ENCODE data around the gene PXDN. TPM values are rescaled to one million over a fixed set of nuclear protein-coding genes. Genes with fewer than 3 reads are reported as not detected.
"Not testable (repeated sequence)": the region's sequence is repeated elsewhere in the genome, so short reads cannot be mapped to it uniquely, and the experiment has no call there.

Gene PXDN
- total RNA-seq, 1 donor from 2014 or later: 576 TPM

DNA sequence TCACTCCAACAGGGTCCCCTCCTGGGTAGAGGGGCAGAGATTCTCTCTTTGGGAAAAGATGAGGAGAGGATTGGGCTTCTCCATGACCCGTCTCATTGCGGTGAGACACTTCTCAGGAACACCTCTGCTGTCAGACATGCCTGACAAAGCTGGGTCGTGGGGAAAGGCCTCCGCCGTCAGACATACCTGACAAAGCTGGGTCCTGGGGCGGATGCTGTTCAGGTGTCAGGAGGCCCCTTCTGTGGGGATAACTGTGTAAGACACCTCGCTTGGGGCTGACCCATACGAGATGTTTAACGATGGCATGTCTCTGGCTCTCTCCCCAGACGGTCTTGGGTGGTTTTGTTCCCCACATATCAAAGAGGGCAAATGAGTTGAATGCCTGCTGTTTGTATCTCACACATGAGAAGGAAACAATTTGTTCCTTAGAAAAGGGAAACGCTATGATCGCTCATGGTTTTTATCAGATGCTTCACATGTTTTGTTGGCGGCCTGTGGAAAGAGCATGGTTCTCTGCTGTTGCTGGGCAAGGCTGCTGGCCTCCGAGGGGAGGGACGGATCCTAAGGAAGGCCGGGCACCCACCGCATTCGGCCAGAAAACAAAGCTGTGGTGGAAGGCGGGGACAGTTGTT is 40.8 kb upstream of the PXDN start:
- TF ChIP-seq, protein P1, sequence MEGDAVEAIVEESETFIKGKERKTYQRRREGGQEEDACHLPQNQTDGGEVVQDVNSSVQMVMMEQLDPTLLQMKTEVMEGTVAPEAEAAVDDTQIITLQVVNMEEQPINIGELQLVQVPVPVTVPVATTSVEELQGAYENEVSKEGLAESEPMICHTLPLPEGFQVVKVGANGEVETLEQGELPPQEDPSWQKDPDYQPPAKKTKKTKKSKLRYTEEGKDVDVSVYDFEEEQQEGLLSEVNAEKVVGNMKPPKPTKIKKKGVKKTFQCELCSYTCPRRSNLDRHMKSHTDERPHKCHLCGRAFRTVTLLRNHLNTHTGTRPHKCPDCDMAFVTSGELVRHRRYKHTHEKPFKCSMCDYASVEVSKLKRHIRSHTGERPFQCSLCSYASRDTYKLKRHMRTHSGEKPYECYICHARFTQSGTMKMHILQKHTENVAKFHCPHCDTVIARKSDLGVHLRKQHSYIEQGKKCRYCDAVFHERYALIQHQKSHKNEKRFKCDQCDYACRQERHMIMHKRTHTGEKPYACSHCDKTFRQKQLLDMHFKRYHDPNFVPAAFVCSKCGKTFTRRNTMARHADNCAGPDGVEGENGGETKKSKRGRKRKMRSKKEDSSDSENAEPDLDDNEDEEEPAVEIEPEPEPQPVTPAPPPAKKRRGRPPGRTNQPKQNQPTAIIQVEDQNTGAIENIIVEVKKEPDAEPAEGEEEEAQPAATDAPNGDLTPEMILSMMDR (IDR thresholded peaks at IDR 0.05): no peak
- Mint-ChIP-seq H3K9me3 (ENCODE audit: low read depth) (no peaks in the 10 kb centered on the region), H3K27me3 (ENCODE audit: low read depth) (peaks cover 19% of the 10 kb centered on the region), H3K4me3 (ENCODE audit: unreplicated experiment) (no peak overlapping the region), H3K27ac (ENCODE audit: unreplicated experiment) (no peak overlapping the region), H3K4me1 (ENCODE audit: low read depth) (no peaks in the 10 kb centered on the region), H3K36me3 (ENCODE audit: low read depth) (no peaks in the 10 kb centered on the region)
- DNase-seq (ENCODE audit: low spot score): no peak

DNA sequence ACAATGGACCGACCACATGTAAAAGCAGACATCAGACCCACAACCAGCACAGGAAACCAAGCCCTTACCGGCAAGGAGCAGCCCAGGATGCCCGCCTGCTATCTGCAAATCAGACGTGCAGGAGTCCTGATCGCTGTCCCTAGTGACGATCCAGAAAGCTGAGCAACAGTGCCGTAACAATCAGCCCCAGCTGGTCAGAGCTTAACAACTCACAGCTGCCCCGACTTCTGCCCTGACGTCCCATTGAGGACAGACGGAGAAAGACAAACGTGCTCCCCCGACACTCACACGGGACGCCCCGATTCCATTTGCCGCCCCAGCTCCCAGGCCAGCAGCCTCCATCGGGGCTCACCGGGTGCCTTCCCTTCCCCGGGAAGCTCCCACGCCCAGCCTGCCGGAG is 39.8 kb upstream of the PXDN start:
- Mint-ChIP-seq H3K27ac (ENCODE audit: unreplicated experiment) (no peak overlapping the region), H3K9me3 (ENCODE audit: low read depth) (no peaks in the 10 kb centered on the region), H3K27me3 (ENCODE audit: low read depth) (peaks cover 27% of the 10 kb centered on the region), H3K36me3 (ENCODE audit: low read depth) (no peaks in the 10 kb centered on the region), H3K4me3 (ENCODE audit: unreplicated experiment) (no peak overlapping the region), H3K4me1 (ENCODE audit: low read depth) (no peaks in the 10 kb centered on the region)
- TF ChIP-seq, protein P1 (IDR thresholded peaks at IDR 0.05): no peak
- peak; percentile 77 for DNase-seq (ENCODE audit: low spot score)

DNA sequence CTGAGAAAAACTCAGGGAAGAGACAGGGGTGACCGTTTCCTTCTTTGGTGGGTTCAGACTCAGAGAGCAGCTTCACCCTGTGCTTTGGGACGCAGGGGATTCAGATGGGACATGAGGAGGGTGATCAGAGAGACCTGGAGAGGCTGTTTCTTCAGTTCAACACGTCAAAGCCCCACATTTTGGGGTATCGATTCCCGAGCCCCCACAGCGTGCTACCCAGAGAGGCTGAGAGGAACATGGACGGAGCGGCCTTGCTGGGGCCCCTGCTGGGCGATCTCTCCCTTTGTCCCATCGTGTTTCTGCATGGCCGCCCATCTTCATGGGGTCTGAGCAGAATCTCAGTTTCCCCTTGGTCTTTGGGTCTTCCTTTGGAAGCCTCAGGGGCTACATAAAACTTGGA is 38.2 kb upstream of the PXDN start:
- Mint-ChIP-seq H3K4me3 (ENCODE audit: unreplicated experiment) (no peak overlapping the region), H3K27ac (ENCODE audit: unreplicated experiment) (no peak overlapping the region), H3K36me3 (ENCODE audit: low read depth) (no peaks in the 10 kb centered on the region), H3K27me3 (ENCODE audit: low read depth) (peaks cover 40% of the 10 kb centered on the region), H3K4me1 (ENCODE audit: low read depth) (no peaks in the 10 kb centered on the region), H3K9me3 (ENCODE audit: low read depth) (no peaks in the 10 kb centered on the region)
- TF ChIP-seq, protein P1 (IDR thresholded peaks at IDR 0.05): no peak
- DNase-seq (ENCODE audit: low spot score): peak; percentile 47

DNA sequence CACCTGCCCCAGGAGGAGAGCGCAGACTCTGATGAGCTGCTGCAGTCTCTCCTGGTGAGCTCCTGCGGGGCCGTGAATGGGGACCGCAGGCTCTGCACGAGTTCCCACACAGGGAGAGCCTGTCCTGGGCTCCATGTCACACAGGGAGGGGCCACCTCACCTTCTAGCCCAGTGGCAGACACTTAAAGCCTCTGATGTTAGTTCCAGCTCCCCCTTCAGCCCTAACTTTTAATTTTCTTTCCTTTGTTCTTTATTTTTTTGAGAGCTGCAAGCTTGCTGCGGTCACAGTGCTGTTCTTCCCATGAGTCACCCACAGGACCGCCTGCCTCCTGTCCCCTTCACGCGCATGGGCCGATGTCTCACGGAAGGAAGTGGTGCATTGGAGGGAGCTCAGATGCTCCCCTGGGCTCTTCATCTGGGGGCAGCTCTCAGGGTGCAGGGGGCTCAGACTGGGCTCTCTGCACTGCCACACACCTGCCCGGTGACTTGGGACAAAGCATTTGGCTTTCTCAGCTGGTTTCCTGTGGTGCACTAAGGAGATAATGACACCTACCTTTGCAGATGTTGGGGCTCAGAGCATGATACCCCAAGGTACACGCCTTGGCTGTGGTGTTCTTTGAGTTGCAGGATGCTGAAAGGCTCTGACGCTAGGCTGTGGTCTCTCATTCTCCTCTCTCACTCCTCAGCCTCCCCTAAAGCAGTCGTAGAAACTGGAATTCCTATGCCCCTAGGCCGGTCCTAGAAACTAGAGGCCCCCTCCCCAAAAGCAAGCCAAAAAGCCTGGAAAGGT is 37.2 kb upstream of the PXDN start:
- Mint-ChIP-seq H3K4me3 (ENCODE audit: unreplicated experiment) (no peak overlapping the region), H3K27ac (ENCODE audit: unreplicated experiment) (no peak overlapping the region), H3K36me3 (ENCODE audit: low read depth) (no peaks in the 10 kb centered on the region), H3K27me3 (ENCODE audit: low read depth) (peaks cover 44% of the 10 kb centered on the region), H3K9me3 (ENCODE audit: low read depth) (no peaks in the 10 kb centered on the region), H3K4me1 (ENCODE audit: low read depth) (no peaks in the 10 kb centered on the region)
- TF ChIP-seq, protein P1 (IDR thresholded peaks at IDR 0.05): no peak
- DNase-seq (ENCODE audit: low spot score): peak; percentile 50

DNA sequence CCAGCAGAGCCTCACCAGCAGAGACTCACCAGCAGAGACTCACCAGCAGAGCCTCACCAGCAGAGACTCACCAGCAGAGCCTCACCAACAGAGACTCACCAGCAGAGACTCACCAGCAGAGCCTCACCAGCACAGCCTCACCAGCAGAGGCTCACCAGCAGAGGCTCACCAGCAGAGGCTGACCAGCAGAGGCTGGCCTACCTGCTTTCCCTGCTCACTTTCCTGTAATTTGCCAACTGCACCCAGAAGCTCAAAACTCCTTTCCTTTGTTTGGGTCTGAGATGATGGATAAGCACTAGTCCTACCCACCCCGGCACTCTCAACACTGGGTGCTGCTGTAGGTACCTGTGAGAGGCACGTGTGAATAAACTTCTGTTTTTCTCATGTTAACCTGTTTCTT is 36.4 kb upstream of the PXDN start:
- Mint-ChIP-seq H3K27ac (ENCODE audit: unreplicated experiment) (no peak overlapping the region), H3K4me3 (ENCODE audit: unreplicated experiment) (no peak overlapping the region), H3K4me1 (ENCODE audit: low read depth) (no peaks in the 10 kb centered on the region), H3K36me3 (ENCODE audit: low read depth) (no peaks in the 10 kb centered on the region), H3K9me3 (ENCODE audit: low read depth) (no peaks in the 10 kb centered on the region), H3K27me3 (ENCODE audit: low read depth) (peaks cover 44% of the 10 kb centered on the region)
- peak; percentile 12 for DNase-seq (ENCODE audit: low spot score)
- TF ChIP-seq, protein P1 (IDR thresholded peaks at IDR 0.05): no peak

DNA sequence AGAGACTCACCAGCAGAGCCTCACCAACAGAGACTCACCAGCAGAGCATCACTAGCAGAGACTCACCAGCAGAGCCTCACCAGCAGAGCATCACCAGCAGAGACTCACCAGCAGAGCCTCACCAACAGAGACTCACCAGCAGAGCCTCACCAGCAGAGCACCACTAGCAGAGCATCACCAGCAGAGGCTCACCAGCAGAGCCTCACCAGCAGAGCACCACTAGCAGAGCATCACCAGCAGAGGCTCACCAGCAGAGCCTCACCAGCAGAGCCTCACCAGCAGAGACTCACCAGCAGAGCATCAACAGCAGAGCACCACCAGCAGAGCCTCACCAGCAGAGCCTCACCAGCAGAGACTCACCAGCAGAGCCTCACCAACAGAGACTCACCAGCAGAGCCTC is 35.7 kb upstream of the PXDN start:
- not testable (repeated sequence) for H3K36me3 Mint-ChIP-seq (ENCODE audit: low read depth); H3K4me1 Mint-ChIP-seq (ENCODE audit: low read depth); H3K9me3 Mint-ChIP-seq (ENCODE audit: low read depth); H3K27ac Mint-ChIP-seq (ENCODE audit: unreplicated experiment); H3K4me3 Mint-ChIP-seq (ENCODE audit: unreplicated experiment)
- peaks cover 44% of the 10 kb centered on the region for H3K27me3 Mint-ChIP-seq (ENCODE audit: low read depth)
- peak; percentile 19 for DNase-seq (ENCODE audit: low spot score)

Measured in chondrocyte (in vitro differentiated cells).